ENCODE measurements around the gene SPATA13. TPM values are rescaled to one million over a fixed set of nuclear protein-coding genes. Genes with fewer than 3 reads are reported as not detected.

SPATA13 gene
- total and polyA plus RNA-seq, 4 donors: 10.5 to 36.7 (median 20.1) TPM

- H3K27me3 ChIP-seq (ENCODE audit: control insufficient read depth in 3 of 3, insufficient read depth in 3 of 3, low read length in 2 of 3): no peaks in the 10 kb centered on the region
- H3K9ac ChIP-seq (ENCODE audit: insufficient read depth in 1 of 2, low read length in 2 of 2): no peak overlapping the region
- H3K4me1 ChIP-seq (ENCODE audit: control insufficient read depth in 5 of 5, insufficient read depth in 5 of 5, low read length in 5 of 5): peaks cover 0 to 14% (median 0%) of the 10 kb centered on the region in 5 donors
- no peak overlapping the region for H3K4me3 ChIP-seq
- no peak for DNase-seq
- no peak overlapping the region for H3K27ac ChIP-seq (ENCODE audit: low read depth in 1 of 2, low read length in 1 of 2)
- ATAC-seq (ENCODE audit: insufficient read depth, low FRiP score): no peak
- H3K36me3 ChIP-seq (ENCODE audit: control insufficient read depth in 4 of 4, insufficient read depth in 4 of 4, low read length in 4 of 4): no peaks in the 10 kb centered on the region
- whole genome bisulfite sequencing, 2 donors: 82 to 85% methylated on average over 5 of the region's 5 CpGs
- TF ChIP-seq, protein P1, sequence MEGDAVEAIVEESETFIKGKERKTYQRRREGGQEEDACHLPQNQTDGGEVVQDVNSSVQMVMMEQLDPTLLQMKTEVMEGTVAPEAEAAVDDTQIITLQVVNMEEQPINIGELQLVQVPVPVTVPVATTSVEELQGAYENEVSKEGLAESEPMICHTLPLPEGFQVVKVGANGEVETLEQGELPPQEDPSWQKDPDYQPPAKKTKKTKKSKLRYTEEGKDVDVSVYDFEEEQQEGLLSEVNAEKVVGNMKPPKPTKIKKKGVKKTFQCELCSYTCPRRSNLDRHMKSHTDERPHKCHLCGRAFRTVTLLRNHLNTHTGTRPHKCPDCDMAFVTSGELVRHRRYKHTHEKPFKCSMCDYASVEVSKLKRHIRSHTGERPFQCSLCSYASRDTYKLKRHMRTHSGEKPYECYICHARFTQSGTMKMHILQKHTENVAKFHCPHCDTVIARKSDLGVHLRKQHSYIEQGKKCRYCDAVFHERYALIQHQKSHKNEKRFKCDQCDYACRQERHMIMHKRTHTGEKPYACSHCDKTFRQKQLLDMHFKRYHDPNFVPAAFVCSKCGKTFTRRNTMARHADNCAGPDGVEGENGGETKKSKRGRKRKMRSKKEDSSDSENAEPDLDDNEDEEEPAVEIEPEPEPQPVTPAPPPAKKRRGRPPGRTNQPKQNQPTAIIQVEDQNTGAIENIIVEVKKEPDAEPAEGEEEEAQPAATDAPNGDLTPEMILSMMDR (IDR thresholded peaks at IDR 0.05; ENCODE audit: control extremely low read depth, extremely low read depth): no peak
- no peaks in the 10 kb centered on the region for H3K9me3 ChIP-seq (ENCODE audit: control insufficient read depth in 4 of 4, insufficient read depth in 3 of 4, low read length in 3 of 4)
Observed at GRCh38 chr13:24234200-24234915, 73.8 kb downstream of the SPATA13 start.

DNA sequence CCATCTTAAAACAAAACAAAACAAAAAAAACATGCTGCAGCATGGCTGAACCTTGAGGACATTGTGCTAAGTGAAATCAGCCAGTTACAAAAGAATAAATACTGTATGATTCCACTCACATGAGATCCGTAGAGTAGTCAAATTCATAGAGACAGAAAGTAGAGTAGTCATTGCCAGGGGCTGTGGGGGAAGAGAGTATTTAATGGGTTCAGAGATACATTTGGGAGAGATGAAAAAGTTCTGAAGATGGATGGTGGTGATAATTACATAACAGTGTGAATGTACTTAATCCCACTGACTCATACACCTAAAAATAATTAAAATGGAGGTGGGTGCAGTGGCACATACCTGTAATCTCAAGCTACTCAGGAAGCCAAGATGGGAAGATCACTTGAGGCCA lies 76.8 kb downstream of the SPATA13 start:
- no peaks in the 10 kb centered on the region for H3K27me3 ChIP-seq (ENCODE audit: control insufficient read depth in 3 of 3, insufficient read depth in 3 of 3, low read length in 2 of 3)
- no peak overlapping the region for H3K4me3 ChIP-seq
- H3K9ac ChIP-seq (ENCODE audit: insufficient read depth in 1 of 2, low read length in 2 of 2): no peak overlapping the region
- no peaks in the 10 kb centered on the region for H3K9me3 ChIP-seq (ENCODE audit: control insufficient read depth in 4 of 4, insufficient read depth in 3 of 4, low read length in 3 of 4)
- TF ChIP-seq, protein P1 (IDR thresholded peaks at IDR 0.05; ENCODE audit: control extremely low read depth, extremely low read depth): no peak
- no peak overlapping the region for H3K27ac ChIP-seq (ENCODE audit: low read depth in 1 of 2, low read length in 1 of 2)
- no peak for ATAC-seq (ENCODE audit: insufficient read depth, low FRiP score)
- no peaks in the 10 kb centered on the region for H3K36me3 ChIP-seq (ENCODE audit: control insufficient read depth in 4 of 4, insufficient read depth in 4 of 4, low read length in 4 of 4)
- WGBS, 2 donors: 94 to 100% methylated on average over 1 of the region's 1 CpG
- no peak for DNase-seq
- peaks cover 0 to 14% (median 0%) of the 10 kb centered on the region in 5 donors for H3K4me1 ChIP-seq (ENCODE audit: control insufficient read depth in 5 of 5, insufficient read depth in 5 of 5, low read length in 5 of 5)

DNA sequence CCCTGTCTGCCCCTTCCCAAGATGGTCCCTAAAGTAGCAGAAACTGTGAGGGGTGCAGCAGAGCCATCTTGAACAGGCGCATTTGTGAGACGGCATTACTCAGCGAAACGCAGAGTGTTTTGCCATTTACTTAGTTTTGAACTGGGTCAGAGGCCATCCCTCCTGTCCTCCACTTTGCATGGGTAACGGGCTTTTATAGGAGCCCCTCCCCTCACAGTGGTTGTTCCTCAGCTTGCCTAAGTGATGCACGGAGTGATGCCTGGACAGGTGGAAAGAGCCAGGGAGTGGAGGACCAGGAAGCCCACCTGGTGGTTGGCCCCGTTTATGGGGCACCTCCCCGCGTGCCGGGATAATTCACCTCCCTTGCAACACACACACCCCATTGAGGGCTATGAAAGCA lies 80.8 kb downstream of the SPATA13 start:
- TF ChIP-seq, protein P1 (IDR thresholded peaks at IDR 0.05; ENCODE audit: control extremely low read depth, extremely low read depth): no peak
- H3K4me1 ChIP-seq (ENCODE audit: control insufficient read depth in 5 of 5, insufficient read depth in 5 of 5, low read length in 5 of 5): peaks cover 0 to 9% (median 0%) of the 10 kb centered on the region in 5 donors
- 92 to 96% methylated on average over 10 of the region's 10 CpGs for WGBS, 2 donors
- no peak for ATAC-seq (ENCODE audit: insufficient read depth, low FRiP score)
- peaks cover 0 to 1% (median 0%) of the 10 kb centered on the region in 4 donors for H3K9me3 ChIP-seq (ENCODE audit: control insufficient read depth in 4 of 4, insufficient read depth in 3 of 4, low read length in 3 of 4)
- H3K27ac ChIP-seq (ENCODE audit: low read depth in 1 of 2, low read length in 1 of 2): no peak overlapping the region
- peaks cover 0 to 2% (median 0%) of the 10 kb centered on the region in 4 donors for H3K36me3 ChIP-seq (ENCODE audit: control insufficient read depth in 4 of 4, insufficient read depth in 4 of 4, low read length in 4 of 4)
- H3K27me3 ChIP-seq (ENCODE audit: control insufficient read depth in 3 of 3, insufficient read depth in 3 of 3, low read length in 2 of 3): no peaks in the 10 kb centered on the region
- H3K4me3 ChIP-seq: no peak overlapping the region
- no peak overlapping the region for H3K9ac ChIP-seq (ENCODE audit: insufficient read depth in 1 of 2, low read length in 2 of 2)
- DNase-seq: no peak
